WI38 (cell line): ENCODE data around the gene KCNMB3.

Experiments used
- H3K4me3 ChIP-seq: 2 replicates; pipeline ENCODE4 v1.5.1; 2011; ENCODE audit warnings: low read depth, mild to moderate bottlenecking, control low read depth, low read length
- CTCF ChIP-seq: IDR thresholded peaks from 2 replicates; pipeline ENCODE4 v1.5.1; 2012; ENCODE audit warnings: low read depth, mild to moderate bottlenecking, control low read depth, low read length

Gene KCNMB3

GRCh38 chr3:179200790-179201189, 50.1 kb downstream of the KCNMB3 start:
- TF ChIP-seq CTCF: no peak
- H3K4me3 ChIP-seq: no peak overlapping the region

GRCh38 chr3:179196700-179197099, 54.2 kb downstream of the KCNMB3 start:
- H3K4me3 ChIP-seq: no peak overlapping the region
- no peak for TF ChIP-seq CTCF

GRCh38 chr3:179196098-179196497, 54.8 kb downstream of the KCNMB3 start:
- no peak for TF ChIP-seq CTCF

GRCh38 chr3:179194931-179195330, 56.0 kb downstream of the KCNMB3 start:
- no peak overlapping the region for H3K4me3 ChIP-seq

More at GRCh38 chr3:179196098-179196497, 54.8 kb downstream of the KCNMB3 start:
- no peak overlapping the region for H3K4me3 ChIP-seq

More at GRCh38 chr3:179194931-179195330, 56.0 kb downstream of the KCNMB3 start:
- TF ChIP-seq CTCF: no peak
